Fibroblast of gingiva (primary cell): ENCODE results near the gene SLC12A7.
A peak's percentile ranks its signal among the peaks of the same experiment; 100 is the strongest.
"Not testable (repeated sequence)": the region's sequence is repeated elsewhere in the genome, so short reads cannot be mapped to it uniquely, and the experiment has no call there.

Experiments
- DNase-seq: peaks from one replicate; pipeline ENCODE4 v3.0.0-alpha.2; 2011; ENCODE audit warnings: low read depth

The SLC12A7 gene

DNA sequence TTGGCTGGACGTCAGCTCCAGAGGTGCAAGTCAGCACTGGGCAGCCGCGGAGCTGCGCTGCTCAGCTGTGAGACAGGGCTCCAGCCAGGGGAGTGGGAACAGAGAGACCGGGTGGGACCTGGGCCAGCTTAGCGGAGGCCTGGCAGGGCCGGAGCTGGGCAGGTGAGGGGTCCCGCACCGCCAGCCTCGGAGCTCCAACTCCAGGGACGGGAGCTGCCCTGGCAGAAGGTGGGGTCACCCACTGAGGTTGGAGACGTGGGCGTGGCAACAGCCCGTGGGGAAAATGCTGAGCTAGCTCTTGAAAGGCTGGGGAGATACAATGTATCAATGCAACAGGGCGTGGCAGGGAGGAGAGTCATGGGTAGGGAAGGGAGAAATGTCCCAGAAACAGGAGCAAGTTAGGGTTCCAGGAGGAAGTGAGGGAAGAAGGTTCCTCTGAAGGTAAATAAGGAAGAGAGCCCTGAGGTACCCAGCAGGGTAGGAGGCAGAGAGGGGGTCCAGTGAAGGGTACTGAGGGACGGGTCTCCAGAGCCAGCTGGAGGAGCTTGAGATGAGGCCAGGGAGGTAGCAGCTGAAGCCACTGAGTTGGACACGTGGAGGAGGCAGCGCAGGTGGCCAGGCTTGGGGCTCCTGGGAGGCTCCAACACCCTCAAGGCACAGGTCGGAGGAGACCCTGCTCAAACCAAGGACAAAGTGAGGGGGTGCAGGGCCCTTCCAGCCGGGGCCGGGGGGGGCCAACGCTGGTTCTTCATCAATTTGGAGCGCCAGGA lies 104.0 kb downstream of the SLC12A7 start:
- DNase-seq: no peak

- no peak for DNase-seq
Observed at GRCh38 chr5:1007221-1007680, 104.6 kb downstream of the SLC12A7 start.

DNA sequence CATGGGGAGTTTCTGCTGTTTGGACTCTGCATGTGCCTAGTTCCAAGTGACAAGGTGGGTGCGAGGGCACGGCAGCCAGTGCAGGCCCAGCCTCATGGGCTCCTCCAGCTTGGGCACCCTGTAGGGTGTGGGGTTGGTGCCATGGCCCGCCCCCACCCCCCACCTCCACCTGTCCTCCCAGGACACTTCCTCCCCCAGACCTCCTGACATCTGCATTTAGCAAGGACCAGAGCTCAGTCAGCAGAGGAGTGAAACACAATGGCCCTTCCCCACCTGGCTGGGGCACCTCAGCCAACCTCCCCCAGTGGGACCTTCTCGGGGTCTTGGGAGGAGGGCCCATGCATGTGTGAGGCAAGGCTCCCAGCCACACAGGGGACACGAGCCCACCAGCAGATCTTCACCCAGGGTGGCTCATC lies 105.2 kb downstream of the SLC12A7 start:
- DNase-seq: no peak

DNA sequence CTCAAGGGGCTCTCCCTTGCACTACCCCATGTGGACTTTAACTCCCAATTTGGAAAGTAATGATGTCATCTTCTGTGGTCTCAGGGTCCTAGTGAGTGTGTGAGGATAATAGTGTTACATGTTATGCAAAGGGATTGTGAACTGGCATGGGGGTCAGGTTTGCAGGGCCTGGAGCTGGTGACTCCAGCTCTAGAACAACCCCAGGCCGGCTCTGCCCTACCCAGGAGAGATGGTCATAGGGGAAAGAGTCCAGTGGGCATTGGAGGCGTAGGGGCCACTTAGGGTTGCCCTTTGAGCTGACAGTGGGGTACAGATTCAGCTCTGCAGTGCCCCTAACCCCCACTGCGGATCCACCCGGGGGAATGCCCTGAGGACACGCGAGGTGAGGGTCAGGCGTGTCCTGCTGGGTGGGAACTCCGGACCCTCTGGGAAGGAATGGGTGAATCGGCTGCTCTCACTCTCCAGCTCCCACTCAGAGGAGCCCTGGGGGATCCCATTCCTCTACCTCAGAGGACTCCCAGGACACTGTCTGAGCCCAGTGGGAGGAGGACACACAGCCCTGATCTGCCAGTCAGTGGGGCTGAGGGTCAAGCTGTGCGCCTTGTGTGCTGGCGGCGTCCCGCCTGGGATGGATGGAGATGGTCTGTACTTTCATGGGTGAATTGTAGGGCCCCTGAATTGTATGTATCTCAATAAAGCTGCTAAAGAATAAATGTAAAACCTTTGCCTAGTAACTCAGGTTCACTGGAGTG lies 105.8 kb downstream of the SLC12A7 start:
- DNase-seq: no peak

- DNase-seq: no peak
Observed at GRCh38 chr5:1005249-1005851, 106.5 kb downstream of the SLC12A7 start.

- peak; percentile 37 for DNase-seq
Observed at GRCh38 chr5:1004461-1005248, 107.2 kb downstream of the SLC12A7 start.

DNA sequence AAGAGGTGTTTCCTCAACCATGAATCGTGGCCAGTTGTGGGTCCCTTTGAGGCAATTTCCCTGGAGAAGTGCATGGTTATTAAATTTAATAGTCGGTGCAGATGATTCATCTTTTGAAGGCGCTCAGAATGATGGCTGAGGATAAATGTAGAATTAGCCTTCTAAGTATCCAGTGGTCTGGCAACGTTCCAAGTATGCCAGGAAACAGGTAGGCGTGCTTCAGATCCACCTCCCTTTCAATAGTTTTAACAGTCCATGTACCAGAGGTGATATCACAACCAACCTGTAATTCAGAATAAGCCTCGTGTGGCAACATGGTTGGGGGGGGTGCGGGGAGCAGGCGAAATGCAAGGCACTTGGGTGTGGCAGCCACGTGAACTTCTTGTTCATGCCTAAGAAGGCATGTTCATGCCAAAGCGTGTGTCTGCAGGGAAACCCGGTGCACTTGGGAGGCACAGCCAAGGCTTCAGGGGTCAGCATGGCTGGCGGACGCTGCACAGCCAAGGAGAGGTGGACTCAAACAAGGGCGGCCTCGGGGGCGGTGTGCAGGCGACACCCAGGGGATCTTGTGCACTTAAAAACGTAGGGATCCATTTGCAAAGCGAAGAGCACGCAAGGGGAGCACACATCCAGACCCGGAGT lies 108.4 kb downstream of the SLC12A7 start:
- DNase-seq: no peak

DNA sequence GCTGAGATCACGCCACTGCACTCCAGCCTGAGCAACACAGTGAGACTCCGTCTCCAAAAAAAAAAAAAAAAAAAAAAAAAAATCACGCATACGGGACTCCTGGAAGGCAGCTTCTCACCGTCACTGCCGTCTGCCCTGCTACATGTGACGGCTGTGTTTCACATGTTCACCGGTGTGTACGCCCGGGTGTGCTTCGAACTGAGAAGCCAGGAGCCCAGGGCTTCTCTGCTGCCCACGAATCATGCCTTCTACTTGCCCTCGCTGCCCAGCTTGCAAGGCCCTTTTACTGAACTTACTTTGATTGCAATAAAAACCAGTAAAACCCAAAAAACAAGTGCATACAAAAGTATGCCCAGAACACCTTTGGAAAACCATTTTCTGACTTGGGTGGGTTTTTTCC lies 109.0 kb downstream of the SLC12A7 start:
- DNase-seq: no peak

GRCh38 chr5:1002271-1002546 lies 109.7 kb downstream of the SLC12A7 start:
- DNase-seq: no peak

DNA sequence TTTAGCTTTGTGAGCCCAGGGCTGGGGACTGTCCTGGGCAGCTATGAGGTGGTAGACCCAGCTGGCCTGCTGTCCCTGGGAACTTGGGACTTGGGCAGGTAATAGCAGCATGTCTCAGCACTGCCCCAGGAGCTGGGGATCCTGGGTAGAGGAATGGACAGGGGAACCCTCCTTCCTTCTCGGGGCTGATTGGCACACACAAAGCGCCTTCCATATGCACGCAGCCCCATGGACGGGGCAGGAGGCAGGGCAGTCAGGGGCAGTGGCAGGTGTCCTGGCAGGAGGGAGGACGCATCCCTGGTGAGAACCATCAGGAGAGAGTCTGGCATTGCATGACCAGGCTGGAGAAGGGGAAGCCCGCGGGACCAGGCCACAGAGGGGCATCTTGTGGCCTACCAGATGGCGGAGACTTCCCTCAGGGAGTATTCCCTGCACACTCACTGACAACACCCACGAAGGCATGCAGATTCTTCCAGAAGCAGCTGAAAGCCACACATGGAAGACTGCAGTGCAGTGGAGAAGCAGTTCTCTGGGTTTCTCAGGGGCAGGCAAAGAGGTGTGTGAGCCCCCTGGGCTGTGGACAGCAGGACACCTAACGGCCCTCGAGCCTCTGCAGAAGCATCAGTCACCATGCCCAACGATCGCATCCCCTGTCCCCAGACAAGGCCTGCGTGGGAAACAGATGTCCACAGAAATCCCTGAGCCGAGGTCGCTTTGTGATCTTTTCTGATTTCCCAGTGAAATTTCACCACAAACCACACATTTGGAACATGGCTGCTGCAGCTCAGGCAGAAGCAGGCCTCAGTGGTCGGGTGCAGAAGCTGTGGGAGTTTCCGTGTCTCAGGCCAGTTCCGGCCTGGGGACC lies 110.2 kb downstream of the SLC12A7 start:
- DNase-seq: no peak

GRCh38 chr5:1000831-1001230 lies 111.0 kb downstream of the SLC12A7 start:
- DNase-seq: not testable (repeated sequence)
